ENCODE data around the gene TPSAB1. TPM values are rescaled to one million over a fixed set of nuclear protein-coding genes. Genes with fewer than 3 reads are reported as not detected.

TPSAB1 gene
- total RNA-seq, 1 donor from 2014 or later = not detected

- DNase-seq (ENCODE audit: low spot score in 2 of 2, unreplicated experiment in 2 of 2) = no peak
- Mint-ChIP-seq H3K9me3 (no peaks in the 10 kb centered on the region), H3K4me3 (no peak overlapping the region), H3K27me3 (ENCODE audit: low read depth) (peaks cover 13% of the 10 kb centered on the region), H3K27ac (no peak overlapping the region), H3K4me1 (peaks cover 36% of the 10 kb centered on the region), H3K36me3 (no peaks in the 10 kb centered on the region)
- TF ChIP-seq, protein P1, sequence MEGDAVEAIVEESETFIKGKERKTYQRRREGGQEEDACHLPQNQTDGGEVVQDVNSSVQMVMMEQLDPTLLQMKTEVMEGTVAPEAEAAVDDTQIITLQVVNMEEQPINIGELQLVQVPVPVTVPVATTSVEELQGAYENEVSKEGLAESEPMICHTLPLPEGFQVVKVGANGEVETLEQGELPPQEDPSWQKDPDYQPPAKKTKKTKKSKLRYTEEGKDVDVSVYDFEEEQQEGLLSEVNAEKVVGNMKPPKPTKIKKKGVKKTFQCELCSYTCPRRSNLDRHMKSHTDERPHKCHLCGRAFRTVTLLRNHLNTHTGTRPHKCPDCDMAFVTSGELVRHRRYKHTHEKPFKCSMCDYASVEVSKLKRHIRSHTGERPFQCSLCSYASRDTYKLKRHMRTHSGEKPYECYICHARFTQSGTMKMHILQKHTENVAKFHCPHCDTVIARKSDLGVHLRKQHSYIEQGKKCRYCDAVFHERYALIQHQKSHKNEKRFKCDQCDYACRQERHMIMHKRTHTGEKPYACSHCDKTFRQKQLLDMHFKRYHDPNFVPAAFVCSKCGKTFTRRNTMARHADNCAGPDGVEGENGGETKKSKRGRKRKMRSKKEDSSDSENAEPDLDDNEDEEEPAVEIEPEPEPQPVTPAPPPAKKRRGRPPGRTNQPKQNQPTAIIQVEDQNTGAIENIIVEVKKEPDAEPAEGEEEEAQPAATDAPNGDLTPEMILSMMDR (IDR thresholded peaks at IDR 0.05; ENCODE audit: unreplicated experiment) = no peak
Observed at GRCh38 chr16:1275791-1276579, 35.5 kb downstream of the TPSAB1 start.

DNA sequence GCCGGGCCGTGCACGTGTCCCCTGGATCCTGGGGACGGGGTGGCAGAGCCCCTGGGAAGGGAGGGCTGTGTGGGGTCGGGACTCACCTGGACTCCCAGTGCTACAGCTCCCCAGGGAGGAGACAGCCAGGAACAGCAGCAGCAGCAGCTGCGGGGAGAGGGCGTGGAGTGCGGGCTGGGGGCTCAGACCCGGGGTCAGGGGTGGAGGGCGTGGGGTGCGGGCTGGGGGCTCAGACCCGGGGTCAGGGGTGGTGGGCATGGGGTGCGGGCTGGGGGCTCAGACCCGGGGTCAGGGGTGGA is 36.0 kb downstream of the TPSAB1 start:
- no peak overlapping the region for H3K4me3 Mint-ChIP-seq
- H3K9me3 Mint-ChIP-seq = no peaks in the 10 kb centered on the region
- no peaks in the 10 kb centered on the region for H3K36me3 Mint-ChIP-seq
- peaks cover 32% of the 10 kb centered on the region for H3K4me1 Mint-ChIP-seq
- TF ChIP-seq, protein P1 (IDR thresholded peaks at IDR 0.05; ENCODE audit: unreplicated experiment) = no peak
- H3K27ac Mint-ChIP-seq = no peak overlapping the region
- peaks cover 13% of the 10 kb centered on the region for H3K27me3 Mint-ChIP-seq (ENCODE audit: low read depth)
- no peak for DNase-seq (ENCODE audit: low spot score in 2 of 2, unreplicated experiment in 2 of 2)

DNA sequence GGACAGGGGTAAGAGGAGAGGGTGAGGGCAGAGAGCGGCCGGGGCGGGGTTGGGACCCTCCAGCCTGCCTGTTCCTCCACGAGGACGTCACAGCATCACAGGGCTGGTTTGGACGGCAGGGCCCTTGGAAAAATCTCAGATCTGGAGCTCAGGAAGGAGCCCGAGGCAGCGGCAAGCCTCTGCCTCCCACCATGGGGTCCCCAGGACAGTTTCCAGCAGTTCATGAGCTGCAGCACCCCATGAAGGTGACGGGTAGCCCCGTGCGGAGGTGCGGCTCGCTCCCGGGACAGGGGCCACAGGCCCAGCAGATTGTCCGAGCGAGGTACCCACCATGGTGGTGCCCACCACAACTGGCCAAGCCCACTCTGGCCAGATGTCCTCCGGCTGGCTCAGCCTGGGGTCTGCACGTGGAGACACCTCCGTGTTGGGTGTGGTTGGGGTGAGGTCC is 36.7 kb downstream of the TPSAB1 start:
- no peak overlapping the region for H3K27ac Mint-ChIP-seq
- no peak overlapping the region for H3K4me3 Mint-ChIP-seq
- TF ChIP-seq, protein P1 (IDR thresholded peaks at IDR 0.05; ENCODE audit: unreplicated experiment) = no peak
- H3K36me3 Mint-ChIP-seq = no peaks in the 10 kb centered on the region
- H3K4me1 Mint-ChIP-seq = peaks cover 27% of the 10 kb centered on the region
- H3K9me3 Mint-ChIP-seq = no peaks in the 10 kb centered on the region
- no peak for DNase-seq (ENCODE audit: low spot score in 2 of 2, unreplicated experiment in 2 of 2)
- H3K27me3 Mint-ChIP-seq (ENCODE audit: low read depth) = peaks cover 13% of the 10 kb centered on the region

DNA sequence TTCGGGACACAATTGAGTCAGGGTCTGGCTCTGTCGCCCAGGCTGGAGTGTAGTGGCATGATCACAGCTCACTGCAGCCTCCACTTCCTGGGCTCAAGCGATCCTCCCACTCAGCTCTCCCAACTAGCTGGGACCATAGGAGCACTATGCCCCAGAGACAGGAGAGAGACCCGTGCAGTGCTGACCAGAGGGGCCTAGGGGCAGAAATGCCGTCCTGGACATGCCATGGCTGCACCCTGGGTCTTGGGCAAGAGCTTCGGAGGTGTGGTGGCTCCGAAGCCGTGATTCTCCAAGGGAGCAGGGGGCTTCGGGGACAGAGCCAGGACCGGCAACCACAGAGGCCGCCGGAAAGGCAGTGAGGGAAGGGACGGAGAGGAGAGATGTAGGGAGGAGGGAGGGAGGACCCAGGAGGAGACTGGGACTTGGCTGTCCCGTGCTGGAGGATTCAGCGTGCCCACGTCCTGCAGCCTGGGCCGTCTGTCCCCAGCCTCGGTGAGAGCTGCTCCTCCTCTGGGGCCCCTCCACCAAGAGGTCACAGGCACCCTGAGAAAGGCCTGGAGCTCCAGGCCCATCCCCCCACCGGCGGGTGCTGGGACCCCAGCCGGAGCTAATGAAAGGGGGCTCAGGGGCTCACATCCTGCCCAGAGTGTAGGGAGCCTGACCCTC is 37.2 kb downstream of the TPSAB1 start:
- Mint-ChIP-seq H3K27me3 (ENCODE audit: low read depth) (peaks cover 13% of the 10 kb centered on the region), H3K27ac (no peak overlapping the region), H3K36me3 (no peaks in the 10 kb centered on the region), H3K9me3 (no peaks in the 10 kb centered on the region), H3K4me3 (no peak overlapping the region), H3K4me1 (peaks cover 22% of the 10 kb centered on the region)
- TF ChIP-seq, protein P1 (IDR thresholded peaks at IDR 0.05; ENCODE audit: unreplicated experiment) = no peak
- DNase-seq (ENCODE audit: low spot score in 2 of 2, unreplicated experiment in 2 of 2) = no peak

DNA sequence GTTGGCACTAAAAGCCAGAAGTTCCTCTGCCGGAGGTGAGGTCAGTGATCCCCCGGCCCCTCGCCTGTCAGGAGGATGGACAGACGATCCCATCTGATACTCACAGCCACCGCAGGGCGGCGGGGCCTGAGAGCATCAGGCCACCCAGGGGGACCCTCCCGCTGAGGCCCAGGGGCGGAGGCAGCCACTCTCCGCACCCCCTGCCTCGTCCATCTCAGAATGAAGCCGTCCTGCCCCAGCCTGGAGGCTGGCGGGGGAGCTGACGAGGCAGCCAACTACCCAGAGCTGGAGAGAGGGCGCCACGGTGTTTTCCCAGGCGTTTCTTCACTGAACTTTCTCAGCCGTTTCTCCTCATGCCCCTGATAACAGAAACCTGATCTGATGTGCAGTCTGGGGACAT is 38.0 kb downstream of the TPSAB1 start:
- Mint-ChIP-seq H3K27ac (no peak overlapping the region), H3K4me1 (peaks cover 20% of the 10 kb centered on the region), H3K27me3 (ENCODE audit: low read depth) (peaks cover 13% of the 10 kb centered on the region), H3K36me3 (no peaks in the 10 kb centered on the region), H3K9me3 (no peaks in the 10 kb centered on the region), H3K4me3 (no peak overlapping the region)
- TF ChIP-seq, protein P1 (IDR thresholded peaks at IDR 0.05; ENCODE audit: unreplicated experiment) = no peak
- no peak for DNase-seq (ENCODE audit: low spot score in 2 of 2, unreplicated experiment in 2 of 2)
